Upper lobe of left lung (tissue), 6 donors: Measurements from ENCODE around the gene CPNE8. TPM values are rescaled to one million over a fixed set of nuclear protein-coding genes. Genes with fewer than 3 reads are reported as not detected.

ENCODE experiments used
- ATAC-seq, 2 donors: fragments of 200-7000 bp; cut with Tn5 transposase; one replicate each; pipeline ENCODE4 v1.9.1; 2022; ENCODE audit warnings: mild to moderate bottlenecking in 2 of 2, moderate library complexity in 2 of 2; ENCODE audit not compliant: low FRiP score in 2 of 2
- DNase-seq, 2 donors: peaks; one replicate each; pipeline ENCODE4 v3.0.0-alpha.2; 2019 to 2020
- H3K27ac ChIP-seq, 4 donors: fragments of 200-600 bp; sonication (generic); one replicate each; pipeline ENCODE4 v1.5.1; 2016 to 2019
- H3K27me3 ChIP-seq, 4 donors: fragments of 200-600 bp; sonication (generic); one replicate each; pipeline ENCODE4 v1.5.1; 2017 to 2019
- H3K36me3 ChIP-seq, 4 donors: fragments of 200-600 bp; sonication (generic); one replicate each; pipeline ENCODE4 v1.5.1; 2016 to 2019
- H3K4me1 ChIP-seq, 4 donors: fragments of 200-600 bp; sonication (generic); one replicate each; pipeline ENCODE4 v1.5.1; 2018 to 2019
- H3K4me3 ChIP-seq, 4 donors: fragments of 200-600 bp; sonication (generic); one replicate each; pipeline ENCODE4 v1.5.1; 2017 to 2019; ENCODE audit warnings: mild to moderate bottlenecking in 2 of 4, moderate library complexity in 1 of 4
- H3K9me3 ChIP-seq, 4 donors: fragments of 200-600 bp; sonication (generic); one replicate each; pipeline ENCODE4 v1.5.1; 2018 to 2019
- EP300 ChIP-seq, 4 donors: sonication (generic); formaldehyde crosslinking; IDR thresholded peaks; one replicate each; pipeline ENCODE4 v1.5.1; 2017; ENCODE audit warnings: antibody characterized with exemption in 4 of 4, control low read depth in 2 of 4
- POLR2A ChIP-seq, 4 donors: fragments of 450-650 bp; IDR thresholded peaks; one replicate each; pipeline ENCODE4 v1.5.1; 2016 to 2017; ENCODE audit warnings: antibody characterized with exemption in 4 of 4, mild to moderate bottlenecking in 2 of 4
- POLR2AphosphoS5 ChIP-seq, 2 donors: sonication (generic); formaldehyde crosslinking; IDR thresholded peaks; one replicate each; pipeline ENCODE4 v1.5.1; 2017; ENCODE audit warnings: antibody characterized with exemption in 2 of 2
- WGBS, 2 donors: methylation state at CpG; one replicate each; pipeline ENCODE4 v1.1.5; 2017 to 2018; 5-methylcytosine and 5-hydroxymethylcytosine counted together
- total RNA-seq, 6 donors: library from RNA; depleted of rRNA in 4 of 6; stranded (reverse); fragments of >200 nt in 4 of 6; gene quantifications; one replicate each; pipeline versions ENCODE4 v1.1.0 to v1.2.1, GENCODE V29; 2016 to 2021
- TF ChIP-seq, protein P1 (sequence below), 6 experiments: fragments of 450-650 bp in 4 of 6; fragments of 200-600 bp in 2 of 6; sonication (generic) in 2 of 6; IDR thresholded peaks; one replicate each; pipeline ENCODE4 v1.5.1; 2016 to 2019; ENCODE audit warnings: antibody characterized with exemption in 6 of 6
- donor health status: DM: no; HTN: no; CAD: no; lungs with moderate emphysema.
- donor health status: DM: no; HTN: yes; CAD: no; lungs with severe emphysema.

The CPNE8 gene
- total RNA-seq, 6 donors from 2014 or later: 14.3 to 38.8 (median 20.2) TPM

DNA sequence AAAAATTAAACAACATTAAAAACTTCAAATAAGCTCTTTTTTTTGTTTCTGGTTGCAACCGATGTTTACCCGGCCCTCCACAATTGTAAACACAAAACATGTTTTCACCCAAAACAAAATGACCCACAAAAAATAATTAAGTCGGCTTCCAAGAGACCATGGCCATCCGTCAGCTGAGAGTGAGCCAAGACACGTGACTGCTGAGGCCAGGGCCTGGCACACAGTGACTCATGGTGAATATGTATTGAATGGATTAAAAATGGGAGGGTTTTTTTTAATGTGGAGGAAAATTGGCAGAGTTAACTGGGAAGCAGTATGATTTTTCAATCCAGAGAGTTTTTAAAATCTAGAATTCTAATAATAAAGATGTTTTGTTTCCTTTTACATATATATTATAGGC lies 13.8 kb upstream of the CPNE8 start:
- TF ChIP-seq POLR2AphosphoS5 (IDR thresholded peaks at IDR 0.05) (no peak), POLR2A (IDR thresholded peaks at IDR 0.05) (no peak), EP300 (IDR thresholded peaks at IDR 0.05) (no peak)
- TF ChIP-seq, protein P1, sequence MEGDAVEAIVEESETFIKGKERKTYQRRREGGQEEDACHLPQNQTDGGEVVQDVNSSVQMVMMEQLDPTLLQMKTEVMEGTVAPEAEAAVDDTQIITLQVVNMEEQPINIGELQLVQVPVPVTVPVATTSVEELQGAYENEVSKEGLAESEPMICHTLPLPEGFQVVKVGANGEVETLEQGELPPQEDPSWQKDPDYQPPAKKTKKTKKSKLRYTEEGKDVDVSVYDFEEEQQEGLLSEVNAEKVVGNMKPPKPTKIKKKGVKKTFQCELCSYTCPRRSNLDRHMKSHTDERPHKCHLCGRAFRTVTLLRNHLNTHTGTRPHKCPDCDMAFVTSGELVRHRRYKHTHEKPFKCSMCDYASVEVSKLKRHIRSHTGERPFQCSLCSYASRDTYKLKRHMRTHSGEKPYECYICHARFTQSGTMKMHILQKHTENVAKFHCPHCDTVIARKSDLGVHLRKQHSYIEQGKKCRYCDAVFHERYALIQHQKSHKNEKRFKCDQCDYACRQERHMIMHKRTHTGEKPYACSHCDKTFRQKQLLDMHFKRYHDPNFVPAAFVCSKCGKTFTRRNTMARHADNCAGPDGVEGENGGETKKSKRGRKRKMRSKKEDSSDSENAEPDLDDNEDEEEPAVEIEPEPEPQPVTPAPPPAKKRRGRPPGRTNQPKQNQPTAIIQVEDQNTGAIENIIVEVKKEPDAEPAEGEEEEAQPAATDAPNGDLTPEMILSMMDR (IDR thresholded peaks at IDR 0.05): no peak
- H3K27ac ChIP-seq: no peak overlapping the region
- no peaks in the 10 kb centered on the region for H3K4me1 ChIP-seq
- H3K9me3 ChIP-seq: no peaks in the 10 kb centered on the region
- ATAC-seq: no peak
- H3K36me3 ChIP-seq: no peaks in the 10 kb centered on the region
- no peak overlapping the region for H3K4me3 ChIP-seq
- 79 to 88% methylated on average over 5 of the region's 5 CpGs for WGBS, 2 donors
- no peaks in the 10 kb centered on the region for H3K27me3 ChIP-seq
- DNase-seq: no peak

DNA sequence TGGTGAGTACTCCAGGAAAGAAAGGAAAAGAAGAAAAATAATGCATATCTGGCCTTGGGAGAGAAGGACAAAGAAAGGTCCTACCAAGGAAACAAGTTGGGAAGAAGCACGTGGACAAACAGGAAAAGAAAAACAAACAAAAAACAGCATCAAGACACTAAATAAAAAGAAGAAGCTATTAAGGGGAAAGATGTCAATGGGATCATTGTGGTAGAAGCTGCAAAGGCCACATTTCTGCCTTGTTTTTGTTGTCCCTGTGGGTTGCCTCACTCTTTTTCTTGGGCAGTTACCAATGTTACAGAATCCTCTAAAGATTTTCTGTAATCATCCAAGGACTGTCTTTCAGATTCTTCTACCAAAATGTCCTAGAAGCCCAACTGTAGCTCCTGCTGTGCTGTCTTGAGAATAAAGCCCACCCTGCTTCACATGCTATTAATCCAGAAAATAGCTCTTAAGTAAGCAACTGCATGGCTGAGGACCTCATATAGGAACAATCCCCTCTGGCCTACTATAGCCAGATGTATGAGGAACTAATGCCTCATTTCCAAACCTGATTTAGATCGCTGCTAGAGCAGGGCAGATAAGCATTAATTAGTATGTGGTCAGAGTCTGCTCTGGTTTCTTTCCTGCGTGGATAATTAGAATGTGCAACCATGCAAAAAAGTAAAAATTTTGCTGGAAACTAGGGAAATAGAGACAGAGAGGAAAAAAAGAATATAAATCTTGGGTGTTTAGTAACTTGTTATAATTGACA lies 10.2 kb upstream of the CPNE8 start:
- no peak for ATAC-seq

DNA sequence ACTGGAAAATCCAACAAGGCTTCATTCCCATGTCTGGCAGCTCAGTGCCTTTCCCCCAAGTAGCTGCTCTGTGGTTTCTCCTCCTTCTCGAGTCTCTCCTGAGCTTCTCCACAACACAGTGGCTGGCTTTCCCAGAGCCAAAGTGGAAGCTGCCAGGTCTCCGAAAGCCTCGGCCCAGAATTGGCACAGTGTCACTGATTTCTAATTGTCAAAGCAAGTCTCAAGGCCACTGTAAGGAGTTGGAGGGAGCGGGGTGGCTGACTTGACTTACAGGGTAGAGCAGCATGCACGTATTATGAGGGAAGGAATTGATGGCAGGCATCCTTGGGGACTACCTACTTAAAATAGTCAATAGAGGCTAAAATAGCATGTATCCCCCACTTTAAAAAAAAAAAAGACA lies 6.7 kb upstream of the CPNE8 start:
- TF ChIP-seq POLR2AphosphoS5 (IDR thresholded peaks at IDR 0.05) (no peak), POLR2A (IDR thresholded peaks at IDR 0.05) (no peak), EP300 (IDR thresholded peaks at IDR 0.05) (no peak)
- TF ChIP-seq, protein P1 (IDR thresholded peaks at IDR 0.05): no peak
- Histone ChIP-seq H3K4me1 (peaks cover 0 to 4% (median 1%) of the 10 kb centered on the region in 4 donors), H3K27ac (no peak overlapping the region), H3K9me3 (no peaks in the 10 kb centered on the region), H3K4me3 (no peak overlapping the region), H3K27me3 (no peaks in the 10 kb centered on the region), H3K36me3 (no peaks in the 10 kb centered on the region)
- DNase-seq: no peak
- ATAC-seq: no peak
- WGBS, 2 donors: 86 to 92% methylated on average over 5 of the region's 5 CpGs

More for the DNA sequence above, 10.2 kb upstream of the CPNE8 start:
- Histone ChIP-seq H3K4me3 (no peak overlapping the region), H3K4me1 (no peaks in the 10 kb centered on the region), H3K27ac (no peak overlapping the region), H3K9me3 (no peaks in the 10 kb centered on the region), H3K27me3 (no peaks in the 10 kb centered on the region), H3K36me3 (no peaks in the 10 kb centered on the region)
- no peak for DNase-seq
- WGBS, 2 donors: 66 to 80% methylated on average over 3 of the region's 3 CpGs
- no peak for TF ChIP-seq POLR2AphosphoS5 (IDR thresholded peaks at IDR 0.05)
- TF ChIP-seq, protein P1 (IDR thresholded peaks at IDR 0.05): no peak
- TF ChIP-seq POLR2A (IDR thresholded peaks at IDR 0.05): no peak
- no peak for TF ChIP-seq EP300 (IDR thresholded peaks at IDR 0.05)

DNA sequence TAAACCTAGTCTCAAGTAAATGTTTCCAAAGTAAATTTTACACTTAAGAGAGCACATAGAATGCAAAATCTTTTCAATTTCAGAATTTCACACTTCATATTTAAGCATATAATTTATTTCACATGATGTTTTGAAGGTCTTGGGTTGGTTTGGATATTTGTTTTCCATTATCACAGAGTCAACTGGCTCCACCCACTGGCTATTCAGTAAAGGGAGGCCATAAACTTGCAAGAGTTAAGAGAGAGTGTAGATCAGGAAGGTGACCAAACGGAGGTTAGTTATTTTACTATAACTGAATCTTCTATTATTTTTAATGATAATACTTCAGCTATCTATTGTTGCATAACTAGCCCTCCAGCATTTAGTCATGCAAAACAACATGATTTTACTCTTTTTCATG lies 6.2 kb upstream of the CPNE8 start:
- Histone ChIP-seq H3K4me3 (no peak overlapping the region), H3K9me3 (no peaks in the 10 kb centered on the region), H3K4me1 (peaks cover 0 to 5% (median 2%) of the 10 kb centered on the region in 4 donors), H3K36me3 (no peaks in the 10 kb centered on the region), H3K27me3 (no peaks in the 10 kb centered on the region), H3K27ac (no peak overlapping the region)
- no peak for DNase-seq
- WGBS, 2 donors: 37 to 39% methylated on average over 1 of the region's 1 CpG
- ATAC-seq: no peak
- TF ChIP-seq, protein P1 (IDR thresholded peaks at IDR 0.05): no peak
